GM13976 (cell line): Measurements from ENCODE around the gene TIGD4.
"Not testable (repeated sequence)": the region's sequence is repeated elsewhere in the genome, so short reads cannot be mapped to it uniquely, and the experiment has no call there.

ENCODE experiments used
- DNase-seq: peaks from one replicate; pipeline ENCODE4 v3.0.0; 2012; ENCODE audit warnings: low spot score
- CTCF ChIP-seq: IDR thresholded peaks from 2 replicates; pipeline ENCODE4 v1.5.1; 2012; ENCODE audit warnings: borderline replicate concordance, mild to moderate bottlenecking; ENCODE audit not compliant: insufficient read depth; ENCODE audit errors: extremely low read depth, missing control alignments, control extremely low read depth
- in situ Hi-C: fragments of 300-500 bp; cut with MboI; formaldehyde crosslinking; loops from one replicate; pipeline ENCODE4 v1.12.0; 2022; ENCODE audit warnings: low sequenced_read_pairs, mixed read lengths, inconsistent platforms; ENCODE audit not compliant: unreplicated experiment

TIGD4 gene

GRCh38 chr4:152776352-152776751 lies 3.2 kb downstream of the TIGD4 start:
- in situ Hi-C loops: no loop called here
- TF ChIP-seq CTCF: no peak
- DNase-seq: no peak

GRCh38 chr4:152773953-152774352 lies 5.6 kb downstream of the TIGD4 start:
- no peak for TF ChIP-seq CTCF
- no peak for DNase-seq
- in situ Hi-C loops: no loop called here

GRCh38 chr4:152773339-152773738 lies 6.2 kb downstream of the TIGD4 start:
- TF ChIP-seq CTCF: no peak
- DNase-seq: no peak
- in situ Hi-C loops: no loop called here

GRCh38 chr4:152771741-152772533 lies 7.6 kb downstream of the TIGD4 start:
- no peak for TF ChIP-seq CTCF
- peak; percentile 33 for DNase-seq
- in situ Hi-C loops: no loop called here

- in situ Hi-C loops, DNase-seq: not testable (repeated sequence)
Observed at GRCh38 chr4:152765069-152765737, 14.3 kb downstream of the TIGD4 start.

- no peak for TF ChIP-seq CTCF
- in situ Hi-C loops: no loop called here
Observed at GRCh38 chr4:152763796-152764195, 15.7 kb downstream of the TIGD4 start.

GRCh38 chr4:152748619-152749018 lies 30.9 kb downstream of the TIGD4 start:
- in situ Hi-C loops: no loop called here
- DNase-seq: no peak
- no peak for TF ChIP-seq CTCF

More at GRCh38 chr4:152763796-152764195, 15.7 kb downstream of the TIGD4 start:
- no peak for DNase-seq
